ENCODE measurements around the gene RALGAPA2.
A peak's percentile ranks its signal among the peaks of the same experiment; 100 is the strongest.

Gene RALGAPA2

GRCh38 chr20:20477444-20478041 lies 234.9 kb downstream of the RALGAPA2 start:
- H3K4me3 ChIP-seq (ENCODE audit: control insufficient read depth, low read depth, low read length), result no peak overlapping the region
- TF ChIP-seq CTCF (conservative IDR thresholded peaks at IDR 0.05; ENCODE audit: control insufficient read depth, insufficient read depth, low read depth, low read length), result no peak
- DNase-seq (ENCODE audit: low read depth), result no peak

- DNase-seq (ENCODE audit: low read depth), result no peak
- H3K4me3 ChIP-seq (ENCODE audit: control insufficient read depth, low read depth, low read length), result no peak overlapping the region
- TF ChIP-seq CTCF (conservative IDR thresholded peaks at IDR 0.05; ENCODE audit: control insufficient read depth, insufficient read depth, low read depth, low read length), result no peak
Observed at GRCh38 chr20:20476504-20476903, 235.9 kb downstream of the RALGAPA2 start.

GRCh38 chr20:20473657-20474056 lies 238.8 kb downstream of the RALGAPA2 start:
- H3K4me3 ChIP-seq (ENCODE audit: control insufficient read depth, low read depth, low read length), result no peak overlapping the region
- no peak for TF ChIP-seq CTCF (conservative IDR thresholded peaks at IDR 0.05; ENCODE audit: control insufficient read depth, insufficient read depth, low read depth, low read length)
- DNase-seq (ENCODE audit: low read depth), result no peak

- TF ChIP-seq CTCF (conservative IDR thresholded peaks at IDR 0.05; ENCODE audit: control insufficient read depth, insufficient read depth, low read depth, low read length), result no peak
- no peak overlapping the region for H3K4me3 ChIP-seq (ENCODE audit: control insufficient read depth, low read depth, low read length)
- no peak for DNase-seq (ENCODE audit: low read depth)
Observed at GRCh38 chr20:20472684-20473274, 239.7 kb downstream of the RALGAPA2 start.

GRCh38 chr20:20466341-20466879 lies 246.0 kb downstream of the RALGAPA2 start:
- no peak overlapping the region for H3K4me3 ChIP-seq (ENCODE audit: control insufficient read depth, low read depth, low read length)
- DNase-seq (ENCODE audit: low read depth), result peak; percentile 94
- no peak for TF ChIP-seq CTCF (conservative IDR thresholded peaks at IDR 0.05; ENCODE audit: control insufficient read depth, insufficient read depth, low read depth, low read length)

GRCh38 chr20:20465252-20465651 lies 247.2 kb downstream of the RALGAPA2 start:
- TF ChIP-seq CTCF (conservative IDR thresholded peaks at IDR 0.05; ENCODE audit: control insufficient read depth, insufficient read depth, low read depth, low read length), result peak; percentile 57
- no peak overlapping the region for H3K4me3 ChIP-seq (ENCODE audit: control insufficient read depth, low read depth, low read length)
- DNase-seq (ENCODE audit: low read depth), result peak; percentile 28

Measured in fibroblast of mammary gland (primary cell).